ENCODE data around the gene PARD3. TPM values are rescaled to one million over a fixed set of nuclear protein-coding genes. Genes with fewer than 3 reads are reported as not detected.
"Not testable (repeated sequence)": the region's sequence is repeated elsewhere in the genome, so short reads cannot be mapped to it uniquely, and the experiment has no call there.

PARD3 gene
- total RNA-seq, 1 donor from 2014 or later = 51.2 TPM

DNA sequence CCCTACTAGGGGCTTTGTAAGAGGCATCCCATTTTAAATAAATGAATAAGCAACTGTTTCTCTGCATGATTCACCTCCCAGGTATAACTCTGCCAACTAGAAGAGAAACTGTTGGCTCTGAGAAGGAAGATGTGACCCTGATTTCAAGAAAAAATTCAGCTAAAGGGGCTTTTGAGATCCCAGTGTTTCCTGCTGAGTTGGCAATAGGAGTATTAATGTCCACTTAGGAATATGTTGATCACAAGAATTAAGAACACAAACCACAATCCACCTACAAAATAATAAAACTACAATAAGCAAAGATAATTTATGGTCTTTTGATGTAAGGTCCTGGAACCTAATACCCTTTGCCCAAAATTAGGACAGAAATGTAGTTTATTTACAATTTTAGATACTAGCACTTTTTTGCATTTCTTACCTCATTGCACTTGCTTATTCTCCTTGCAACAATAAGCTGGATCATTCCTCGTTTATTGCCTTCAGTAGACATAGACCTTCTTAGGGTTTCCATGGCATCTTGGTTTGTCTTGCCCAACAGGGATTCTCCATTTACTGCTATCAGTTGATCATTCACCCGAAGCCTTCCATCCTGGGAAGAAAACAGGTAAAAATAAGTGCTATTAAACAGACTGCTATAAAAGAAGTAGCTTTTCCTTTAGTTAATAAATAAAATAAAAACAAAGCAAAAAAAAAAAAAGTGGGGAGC lies 456.2 kb downstream of the PARD3 start:
- no peaks in the 10 kb centered on the region for H3K9me3 Mint-ChIP-seq
- H3K4me3 Mint-ChIP-seq = no peak overlapping the region
- peaks cover 22% of the 10 kb centered on the region for H3K36me3 Mint-ChIP-seq (ENCODE audit: low read depth)
- no peak overlapping the region for H3K27ac Mint-ChIP-seq (ENCODE audit: unreplicated experiment)
- TF ChIP-seq, protein P1, sequence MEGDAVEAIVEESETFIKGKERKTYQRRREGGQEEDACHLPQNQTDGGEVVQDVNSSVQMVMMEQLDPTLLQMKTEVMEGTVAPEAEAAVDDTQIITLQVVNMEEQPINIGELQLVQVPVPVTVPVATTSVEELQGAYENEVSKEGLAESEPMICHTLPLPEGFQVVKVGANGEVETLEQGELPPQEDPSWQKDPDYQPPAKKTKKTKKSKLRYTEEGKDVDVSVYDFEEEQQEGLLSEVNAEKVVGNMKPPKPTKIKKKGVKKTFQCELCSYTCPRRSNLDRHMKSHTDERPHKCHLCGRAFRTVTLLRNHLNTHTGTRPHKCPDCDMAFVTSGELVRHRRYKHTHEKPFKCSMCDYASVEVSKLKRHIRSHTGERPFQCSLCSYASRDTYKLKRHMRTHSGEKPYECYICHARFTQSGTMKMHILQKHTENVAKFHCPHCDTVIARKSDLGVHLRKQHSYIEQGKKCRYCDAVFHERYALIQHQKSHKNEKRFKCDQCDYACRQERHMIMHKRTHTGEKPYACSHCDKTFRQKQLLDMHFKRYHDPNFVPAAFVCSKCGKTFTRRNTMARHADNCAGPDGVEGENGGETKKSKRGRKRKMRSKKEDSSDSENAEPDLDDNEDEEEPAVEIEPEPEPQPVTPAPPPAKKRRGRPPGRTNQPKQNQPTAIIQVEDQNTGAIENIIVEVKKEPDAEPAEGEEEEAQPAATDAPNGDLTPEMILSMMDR (conservative IDR thresholded peaks at IDR 0.05) = no peak
- H3K4me1 Mint-ChIP-seq = no peaks in the 10 kb centered on the region
- H3K27me3 Mint-ChIP-seq (ENCODE audit: low read depth) = no peaks in the 10 kb centered on the region
- no peak for DNase-seq (ENCODE audit: low read depth, low spot score)

DNA sequence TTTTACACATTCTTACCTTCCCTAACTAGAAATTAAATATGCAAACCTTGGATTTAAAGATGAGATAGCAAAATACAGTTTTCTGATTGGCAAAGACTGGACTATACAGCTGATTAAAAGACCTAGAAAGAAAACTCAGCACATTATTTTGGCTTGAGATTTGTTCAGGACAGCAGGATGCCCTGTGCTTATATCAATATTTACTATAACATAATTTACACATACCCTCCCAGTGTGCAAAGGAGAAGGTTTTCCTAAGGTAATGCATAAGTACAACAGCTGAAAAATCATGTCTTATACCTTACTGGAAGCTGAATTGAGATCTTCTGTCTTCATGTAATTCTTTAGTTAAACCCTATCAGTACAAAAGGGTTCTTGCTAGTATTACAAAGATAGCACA lies 458.6 kb downstream of the PARD3 start:
- Mint-ChIP-seq H3K4me3 (no peak overlapping the region), H3K9me3 (no peaks in the 10 kb centered on the region), H3K27ac (ENCODE audit: unreplicated experiment) (no peak overlapping the region), H3K27me3 (ENCODE audit: low read depth) (no peaks in the 10 kb centered on the region), H3K36me3 (ENCODE audit: low read depth) (peaks cover 20% of the 10 kb centered on the region), H3K4me1 (no peaks in the 10 kb centered on the region)
- DNase-seq (ENCODE audit: low read depth, low spot score) = no peak
- TF ChIP-seq, protein P1 (conservative IDR thresholded peaks at IDR 0.05) = no peak

DNA sequence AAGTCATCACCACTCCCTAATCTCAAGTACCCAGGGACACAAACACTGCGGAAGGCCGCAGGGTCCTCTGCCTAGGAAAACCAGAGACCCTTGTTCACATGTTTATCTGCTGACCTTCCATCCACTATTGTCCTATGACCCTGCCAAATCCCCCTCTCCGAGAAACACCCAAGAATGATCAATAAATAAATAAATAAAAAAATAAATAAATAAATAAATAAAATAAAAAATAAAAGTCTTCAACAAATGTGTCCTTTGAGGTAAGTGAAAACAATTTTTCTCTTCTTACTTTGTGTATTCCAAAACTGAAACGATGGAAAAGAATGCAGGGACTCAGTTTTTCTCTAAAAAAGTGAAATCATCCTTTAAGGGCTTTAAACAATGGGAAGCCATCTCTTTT lies 461.6 kb downstream of the PARD3 start:
- H3K36me3 Mint-ChIP-seq (ENCODE audit: low read depth) = peaks cover 25% of the 10 kb centered on the region
- not testable (repeated sequence) for H3K27me3 Mint-ChIP-seq (ENCODE audit: low read depth); H3K27ac Mint-ChIP-seq (ENCODE audit: unreplicated experiment); H3K4me1 Mint-ChIP-seq; H3K9me3 Mint-ChIP-seq; H3K4me3 Mint-ChIP-seq; DNase-seq (ENCODE audit: low read depth, low spot score)

DNA sequence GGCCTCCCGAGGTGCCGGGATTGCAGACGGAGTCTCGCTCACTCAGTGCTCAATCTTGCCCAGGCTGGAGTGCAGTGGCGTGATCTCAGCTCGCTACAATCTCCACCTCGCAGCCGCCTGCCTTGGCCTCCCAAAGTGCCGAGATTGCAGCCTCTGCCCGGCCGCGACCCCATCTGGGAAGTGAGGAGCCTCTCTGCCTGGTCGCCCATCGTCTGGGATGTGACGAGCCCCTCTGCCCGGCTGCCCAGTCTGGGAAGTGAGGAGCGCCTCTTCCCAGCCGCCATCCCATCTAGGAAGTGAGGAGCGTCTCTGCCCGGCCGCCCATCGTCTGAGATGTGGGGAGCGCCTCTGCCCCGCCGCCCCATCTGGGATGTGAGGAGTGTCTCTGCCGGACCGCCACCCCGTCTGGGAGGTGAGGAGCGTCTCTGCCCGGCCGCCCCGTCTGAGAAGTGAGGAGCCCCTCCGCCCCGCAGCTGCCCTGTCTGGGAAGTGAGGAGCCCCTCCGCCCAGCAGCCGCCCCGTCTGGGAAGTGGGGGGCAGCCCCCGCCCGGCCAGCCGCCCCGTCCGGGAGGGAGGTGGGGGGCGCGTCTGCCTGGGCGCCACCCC lies 462.4 kb downstream of the PARD3 start:
- not testable (repeated sequence) for H3K4me1 Mint-ChIP-seq; H3K9me3 Mint-ChIP-seq; H3K27me3 Mint-ChIP-seq (ENCODE audit: low read depth); DNase-seq (ENCODE audit: low read depth, low spot score); H3K4me3 Mint-ChIP-seq
- H3K27ac Mint-ChIP-seq (ENCODE audit: unreplicated experiment) = peak overlapping the region; percentile 27
- peaks cover 21% of the 10 kb centered on the region for H3K36me3 Mint-ChIP-seq (ENCODE audit: low read depth)

DNA sequence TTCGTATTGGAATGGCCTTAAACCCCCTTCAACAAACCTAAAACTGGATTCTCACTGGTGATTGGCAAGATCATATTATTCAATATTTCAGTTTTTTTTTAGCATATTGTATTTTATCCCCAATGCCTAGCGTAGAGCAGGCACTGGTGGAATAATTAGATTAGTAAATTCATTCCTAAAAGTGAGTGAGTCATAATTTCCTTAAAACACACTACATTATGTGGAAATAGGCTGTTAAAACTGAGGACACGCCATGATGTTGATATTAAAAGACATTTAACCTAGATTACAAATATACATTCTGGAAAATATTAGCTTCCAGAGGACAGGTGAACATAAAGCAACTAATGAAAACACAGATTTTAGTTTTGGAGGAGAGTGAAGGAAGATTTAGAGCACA lies 463.9 kb downstream of the PARD3 start:
- no peaks in the 10 kb centered on the region for H3K9me3 Mint-ChIP-seq
- H3K36me3 Mint-ChIP-seq (ENCODE audit: low read depth) = peaks cover 24% of the 10 kb centered on the region
- TF ChIP-seq, protein P1 (conservative IDR thresholded peaks at IDR 0.05) = no peak
- no peaks in the 10 kb centered on the region for H3K27me3 Mint-ChIP-seq (ENCODE audit: low read depth)
- no peak overlapping the region for H3K27ac Mint-ChIP-seq (ENCODE audit: unreplicated experiment)
- H3K4me1 Mint-ChIP-seq = no peaks in the 10 kb centered on the region
- no peak for DNase-seq (ENCODE audit: low read depth, low spot score)
- H3K4me3 Mint-ChIP-seq = no peak overlapping the region

DNA sequence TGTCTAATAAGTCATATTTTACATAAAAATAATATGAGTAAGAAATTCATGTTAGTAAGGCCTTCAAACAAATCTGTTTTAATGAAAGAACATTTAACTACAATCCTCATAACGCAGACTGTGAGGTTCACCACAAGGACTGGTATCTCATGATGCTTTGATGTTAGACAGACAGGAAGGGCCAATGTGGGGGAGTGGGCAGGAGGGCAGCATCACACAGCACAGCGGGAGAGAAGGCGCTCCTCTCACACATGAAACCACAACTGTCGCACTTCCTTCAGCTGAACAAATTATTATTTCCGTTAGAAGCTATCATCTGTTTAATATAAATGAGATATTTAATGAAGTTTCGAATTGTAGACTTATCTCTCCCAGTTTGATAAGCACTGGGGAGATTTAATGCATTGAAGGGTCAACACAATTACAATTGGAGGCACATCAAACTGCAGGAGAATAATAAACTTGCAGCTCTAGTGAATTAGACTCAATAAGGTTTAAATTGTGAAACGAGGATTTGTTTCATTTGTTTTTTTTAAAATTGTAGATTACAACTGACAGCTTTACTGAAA lies 466.1 kb downstream of the PARD3 start:
- no peak for DNase-seq (ENCODE audit: low read depth, low spot score)
- peaks cover 12% of the 10 kb centered on the region for H3K36me3 Mint-ChIP-seq (ENCODE audit: low read depth)
- H3K27me3 Mint-ChIP-seq (ENCODE audit: low read depth) = no peaks in the 10 kb centered on the region
- H3K27ac Mint-ChIP-seq (ENCODE audit: unreplicated experiment) = no peak overlapping the region
- H3K4me3 Mint-ChIP-seq = no peak overlapping the region
- TF ChIP-seq, protein P1 (conservative IDR thresholded peaks at IDR 0.05) = no peak
- H3K4me1 Mint-ChIP-seq = no peaks in the 10 kb centered on the region
- no peaks in the 10 kb centered on the region for H3K9me3 Mint-ChIP-seq

Measured in neural crest cell (in vitro differentiated cells).